GM18519 (cell line): ENCODE data around the gene PCDH10.

Source experiments
- ATAC-seq: cut with Tn5 transposase; IDR thresholded peaks from one replicate; pipeline ENCODE4 v1.9.1; 2021; ENCODE audit warnings: mild to moderate bottlenecking, moderate library complexity; ENCODE audit not compliant: unreplicated experiment, low FRiP score

Gene PCDH10

GRCh38 chr4:133149364-133149695 is 236 bp downstream of the PCDH10 start:
- no peak for ATAC-seq

DNA sequence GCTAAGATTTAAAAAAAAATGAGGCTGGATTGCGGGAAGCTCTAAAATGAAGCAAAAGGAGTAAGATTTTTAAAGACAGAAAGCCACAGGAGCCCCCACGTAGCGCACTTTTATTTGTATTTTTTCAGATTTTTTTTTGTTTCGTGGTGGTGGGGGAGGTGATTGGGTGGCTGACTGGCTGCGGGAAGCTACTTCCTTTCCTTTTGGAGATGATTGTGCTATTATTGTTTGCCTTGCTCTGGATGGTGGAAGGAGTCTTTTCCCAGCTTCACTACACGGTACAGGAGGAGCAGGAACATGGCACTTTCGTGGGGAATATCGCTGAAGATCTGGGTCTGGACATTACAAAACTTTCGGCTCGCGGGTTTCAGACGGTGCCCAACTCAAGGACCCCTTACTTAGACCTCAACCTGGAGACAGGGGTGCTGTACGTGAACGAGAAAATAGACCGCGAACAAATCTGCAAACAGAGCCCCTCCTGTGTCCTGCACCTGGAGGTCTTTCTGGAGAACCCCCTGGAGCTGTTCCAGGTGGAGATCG is 908 bp downstream of the PCDH10 start:
- no peak for ATAC-seq

- no peak for ATAC-seq
Observed at GRCh38 chr4:133150486-133151340, 1.6 kb downstream of the PCDH10 start.

DNA sequence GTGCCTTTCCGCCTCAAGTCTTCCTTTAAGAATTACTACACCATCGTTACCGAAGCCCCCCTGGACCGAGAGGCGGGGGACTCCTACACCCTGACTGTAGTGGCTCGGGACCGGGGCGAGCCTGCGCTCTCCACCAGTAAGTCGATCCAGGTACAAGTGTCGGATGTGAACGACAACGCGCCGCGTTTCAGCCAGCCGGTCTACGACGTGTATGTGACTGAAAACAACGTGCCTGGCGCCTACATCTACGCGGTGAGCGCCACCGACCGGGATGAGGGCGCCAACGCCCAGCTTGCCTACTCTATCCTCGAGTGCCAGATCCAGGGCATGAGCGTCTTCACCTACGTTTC is 2.2 kb downstream of the PCDH10 start:
- no peak for ATAC-seq

- ATAC-seq = no peak
Observed at GRCh38 chr4:133151691-133152329, 2.7 kb downstream of the PCDH10 start.

GRCh38 chr4:133152330-133152821 is 3.3 kb downstream of the PCDH10 start:
- no peak for ATAC-seq

DNA sequence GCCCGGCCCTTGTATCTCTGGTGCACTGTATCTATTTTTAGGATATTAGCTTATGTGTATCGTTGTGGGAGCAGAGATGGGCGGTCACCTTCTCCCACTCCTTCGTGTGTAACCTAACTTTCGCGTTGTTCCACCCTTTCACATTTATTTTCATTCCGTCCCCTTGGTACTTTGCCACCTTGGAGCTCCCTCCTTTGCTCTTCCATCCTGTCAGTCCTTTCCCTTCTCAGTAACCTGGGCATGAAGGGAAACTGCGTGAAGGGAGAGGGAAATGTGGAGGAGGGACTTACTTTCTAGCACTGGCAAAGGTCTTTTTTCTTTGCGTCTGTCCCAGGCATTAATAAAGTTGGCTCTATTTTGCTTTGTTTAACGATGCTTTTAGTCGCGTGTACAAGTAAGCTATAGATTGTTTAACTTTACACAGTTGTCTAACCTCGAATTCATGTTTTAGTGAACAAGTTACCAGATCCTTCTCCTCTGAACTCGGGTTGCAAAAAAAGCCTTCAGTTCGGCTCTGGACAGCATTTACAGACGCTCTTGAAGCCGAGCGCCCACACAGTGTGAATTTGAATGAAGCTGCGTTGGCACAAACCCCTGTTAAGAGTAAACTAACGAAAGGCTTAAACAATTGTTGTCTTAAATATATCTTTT is 3.9 kb downstream of the PCDH10 start:
- no peak for ATAC-seq

GRCh38 chr4:133154725-133155124 is 5.6 kb downstream of the PCDH10 start:
- ATAC-seq = no peak

DNA sequence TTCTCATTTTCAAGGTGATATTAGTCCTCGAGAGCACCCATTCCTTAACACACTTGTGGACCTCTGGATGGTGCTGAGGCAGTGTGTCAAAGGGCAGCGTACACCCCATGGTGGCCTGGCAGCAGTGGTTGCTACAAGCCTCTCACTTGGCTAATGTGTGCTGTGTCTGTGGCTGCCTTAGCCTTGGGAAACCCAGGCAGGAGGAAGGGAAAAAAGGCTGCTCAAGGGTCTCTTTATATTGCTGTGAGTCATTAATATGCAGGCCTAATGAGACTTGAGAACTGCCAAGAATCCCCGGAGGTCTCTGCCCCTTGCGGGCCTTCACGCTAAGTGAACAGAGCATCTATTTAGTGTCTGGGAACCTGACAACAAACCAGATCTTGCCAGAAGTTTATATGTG is 7.0 kb downstream of the PCDH10 start:
- ATAC-seq = no peak

- ATAC-seq = no peak
Observed at GRCh38 chr4:133156556-133156955, 7.5 kb downstream of the PCDH10 start.

DNA sequence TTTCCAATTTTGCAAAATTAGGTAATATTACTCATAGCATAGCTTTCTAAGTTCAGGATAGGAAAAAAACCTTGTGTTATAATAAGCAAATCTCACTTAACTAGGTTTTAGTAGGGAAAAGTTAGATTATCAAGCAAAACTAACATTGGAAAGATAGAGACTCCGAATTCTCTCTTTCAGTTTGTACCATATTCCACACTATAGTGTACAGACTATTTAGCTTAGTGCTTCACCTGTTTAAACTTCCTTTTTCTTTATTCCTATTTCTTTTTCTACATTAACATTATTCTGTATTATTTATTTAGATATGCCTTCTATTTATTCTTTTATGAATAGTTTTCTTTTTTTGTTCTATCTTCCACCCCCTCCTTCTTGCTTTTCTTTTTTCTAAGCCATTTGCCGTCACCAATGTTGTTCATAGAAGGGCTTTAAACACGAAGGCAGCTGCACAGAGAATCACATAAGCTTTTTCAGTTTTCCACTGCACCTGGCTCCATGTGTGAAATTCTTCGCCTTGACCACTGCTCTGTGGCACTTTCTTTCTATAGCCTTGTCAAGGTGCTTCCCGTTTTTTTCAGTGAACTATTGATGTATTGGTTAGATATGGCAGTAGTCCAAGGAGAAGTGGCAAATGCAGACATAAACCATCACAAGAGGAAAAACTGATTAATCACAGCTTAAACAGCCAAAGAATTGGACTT is 8.5 kb downstream of the PCDH10 start:
- no peak for ATAC-seq

DNA sequence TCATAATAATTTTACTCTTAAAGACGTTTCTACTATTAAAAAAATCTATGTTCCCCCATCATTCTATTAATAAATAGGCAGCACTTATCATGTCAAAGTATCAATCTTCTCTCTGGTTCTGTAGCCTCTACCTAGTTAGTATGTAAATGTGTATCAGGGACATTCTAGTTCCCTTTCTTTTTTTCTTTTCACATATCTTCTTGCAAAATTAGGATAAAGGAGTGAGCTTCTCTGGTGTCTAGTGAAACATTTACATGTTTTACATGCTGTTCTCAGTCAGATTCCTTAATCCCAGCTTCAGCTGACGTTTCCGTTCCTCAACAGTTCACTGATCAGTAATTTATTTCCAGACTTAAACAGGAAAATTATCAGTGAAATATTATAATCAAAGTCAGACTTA is 11.8 kb downstream of the PCDH10 start:
- no peak for ATAC-seq

GRCh38 chr4:133161570-133162295 is 12.6 kb downstream of the PCDH10 start:
- ATAC-seq = no peak

DNA sequence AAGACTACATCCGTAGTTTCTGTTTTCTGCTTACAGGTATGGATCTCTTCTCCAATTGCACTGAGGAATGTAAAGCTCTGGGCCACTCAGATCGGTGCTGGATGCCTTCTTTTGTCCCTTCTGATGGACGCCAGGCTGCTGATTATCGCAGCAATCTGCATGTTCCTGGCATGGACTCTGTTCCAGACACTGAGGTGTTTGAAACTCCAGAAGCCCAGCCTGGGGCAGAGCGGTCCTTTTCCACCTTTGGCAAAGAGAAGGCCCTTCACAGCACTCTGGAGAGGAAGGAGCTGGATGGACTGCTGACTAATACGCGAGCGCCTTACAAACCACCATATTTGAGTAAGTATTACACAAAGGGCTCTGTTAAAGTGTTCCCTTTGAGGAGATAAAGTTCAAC is 13.8 kb downstream of the PCDH10 start:
- no peak for ATAC-seq

GRCh38 chr4:133178956-133179355 is 29.9 kb downstream of the PCDH10 start:
- no peak for ATAC-seq

DNA sequence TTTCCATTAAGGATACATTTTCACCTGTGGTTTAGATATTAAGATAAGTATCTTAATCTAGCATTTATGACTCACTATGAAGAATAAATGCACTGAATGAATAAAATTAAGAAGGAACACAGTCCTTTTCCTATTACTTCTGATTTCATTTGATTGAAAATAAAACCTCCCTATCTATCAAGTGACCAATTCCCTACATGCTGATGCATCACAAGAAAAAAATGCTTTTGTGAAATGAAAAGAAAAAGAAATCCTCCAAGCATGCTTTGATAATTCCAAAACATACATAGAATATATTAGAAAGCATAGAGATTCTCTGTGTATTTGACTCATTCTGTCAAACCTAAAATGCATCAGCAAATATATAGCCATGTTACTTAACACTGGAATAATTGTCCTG is 37.1 kb downstream of the PCDH10 start:
- no peak for ATAC-seq

DNA sequence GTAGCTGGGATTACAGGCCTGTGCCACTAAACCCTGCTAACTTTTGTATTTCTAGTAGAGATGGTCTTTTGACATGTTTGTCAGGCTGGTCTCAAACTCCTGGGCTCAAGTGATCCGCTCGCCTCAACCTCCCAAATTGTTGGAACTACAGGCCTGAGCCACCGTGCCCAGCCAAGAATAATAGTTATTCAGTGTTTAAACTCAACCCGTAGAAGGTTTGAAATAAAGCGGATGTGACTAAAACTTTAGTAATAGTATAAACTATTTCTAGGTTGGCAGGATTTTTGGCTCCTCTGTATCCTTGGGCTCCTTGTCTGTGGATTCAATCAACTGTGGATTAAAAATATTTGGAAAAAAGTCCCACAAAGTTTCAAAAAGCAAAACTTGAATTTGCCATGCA is 37.8 kb downstream of the PCDH10 start:
- no peak for ATAC-seq

GRCh38 chr4:133188433-133189146 is 39.5 kb downstream of the PCDH10 start:
- no peak for ATAC-seq

DNA sequence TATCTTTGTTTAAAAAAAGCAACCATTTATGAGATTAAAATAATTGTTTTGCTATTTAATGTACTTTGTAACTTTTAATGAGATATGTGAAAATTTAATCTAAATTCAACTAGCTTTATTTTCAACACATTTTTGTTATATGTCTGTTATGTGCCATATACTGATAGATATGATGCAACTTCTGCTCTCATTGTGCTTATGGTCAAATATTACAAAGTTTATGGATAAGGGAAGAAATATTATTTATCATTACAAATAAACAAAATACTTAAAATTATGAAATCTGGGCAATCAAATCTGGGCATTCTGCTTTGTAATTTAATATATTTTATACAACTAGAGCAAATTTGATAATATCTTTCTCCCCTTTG is 40.0 kb downstream of the PCDH10 start:
- no peak for ATAC-seq

DNA sequence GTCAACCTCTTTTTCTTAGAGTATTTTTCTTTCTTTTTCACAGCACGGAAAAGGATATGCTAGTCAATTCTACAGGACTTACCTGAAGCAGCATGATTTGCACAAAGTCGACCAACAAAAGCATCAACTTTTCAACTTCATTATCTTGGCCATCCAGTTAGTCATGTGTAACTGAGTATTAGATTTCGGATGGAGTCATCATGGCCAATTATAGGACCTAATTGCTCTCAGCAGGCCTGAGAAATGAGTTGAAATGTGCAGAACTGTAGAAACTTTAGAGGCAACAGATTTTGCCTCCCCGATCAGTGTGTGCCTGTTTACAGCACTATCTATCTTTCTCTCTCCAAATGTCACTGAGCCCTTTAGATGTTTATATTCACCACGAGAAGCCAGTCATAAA is 41.0 kb downstream of the PCDH10 start:
- no peak for ATAC-seq
